ENCODE measurements around the gene NDUFB2.
"Not testable (repeated sequence)": the region's sequence is repeated elsewhere in the genome, so short reads cannot be mapped to it uniquely, and the experiment has no call there.

Gene NDUFB2

GRCh38 chr7:140691376-140692045, 5.0 kb upstream of the NDUFB2 start:
- no peaks in the 10 kb centered on the region for H3K36me3 ChIP-seq (ENCODE audit: control insufficient read depth, insufficient read depth, low read length)

DNA sequence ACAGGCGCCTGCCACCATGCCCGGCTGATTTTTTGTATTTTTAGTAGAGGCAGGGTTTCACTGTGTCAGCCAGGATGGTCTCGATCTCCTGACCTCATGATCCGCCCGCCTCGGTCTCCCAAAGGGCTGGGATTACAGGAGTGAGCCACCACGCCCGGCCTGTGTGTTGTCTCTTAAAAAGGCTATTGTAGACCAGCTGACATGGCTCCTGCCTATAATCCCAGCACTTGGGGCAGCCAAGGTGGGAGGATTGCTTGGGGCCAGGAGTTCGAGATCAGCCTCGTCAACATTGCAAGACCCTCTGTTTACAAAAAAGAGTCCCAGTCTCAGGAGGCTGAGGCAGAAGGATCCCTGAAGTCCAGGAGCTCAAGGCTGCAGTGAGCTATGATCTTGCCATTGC, 2.7 kb upstream of the NDUFB2 start:
- peaks cover 11% of the 10 kb centered on the region for H3K4me1 ChIP-seq
- not testable (repeated sequence) for H3K27me3 ChIP-seq (ENCODE audit: control insufficient read depth, insufficient read depth, low read length); H3K9ac ChIP-seq; H3K9me3 ChIP-seq (ENCODE audit: control insufficient read depth, low read length); H2AFZ ChIP-seq; H3K4me2 ChIP-seq (ENCODE audit: low read length); H3K27ac ChIP-seq; H3K36me3 ChIP-seq (ENCODE audit: control insufficient read depth, insufficient read depth, low read length); H3K4me3 ChIP-seq (ENCODE audit: low read depth, low read length)
- peaks cover 16% of the 10 kb centered on the region for H3K79me2 ChIP-seq

More at GRCh38 chr7:140691376-140692045, 5.0 kb upstream of the NDUFB2 start:
- Histone ChIP-seq H3K27ac (no peak overlapping the region), H3K4me2 (ENCODE audit: low read length) (no peak overlapping the region), H3K9me3 (ENCODE audit: control insufficient read depth, low read length) (no peaks in the 10 kb centered on the region), H3K4me3 (ENCODE audit: low read depth, low read length) (no peak overlapping the region), H3K4me1 (peaks cover 5% of the 10 kb centered on the region), H3K9ac (no peak overlapping the region), H2AFZ (no peak overlapping the region), H3K79me2 (no peaks in the 10 kb centered on the region), H3K27me3 (ENCODE audit: control insufficient read depth, insufficient read depth, low read length) (no peaks in the 10 kb centered on the region)
- TF ChIP-seq, protein P1, sequence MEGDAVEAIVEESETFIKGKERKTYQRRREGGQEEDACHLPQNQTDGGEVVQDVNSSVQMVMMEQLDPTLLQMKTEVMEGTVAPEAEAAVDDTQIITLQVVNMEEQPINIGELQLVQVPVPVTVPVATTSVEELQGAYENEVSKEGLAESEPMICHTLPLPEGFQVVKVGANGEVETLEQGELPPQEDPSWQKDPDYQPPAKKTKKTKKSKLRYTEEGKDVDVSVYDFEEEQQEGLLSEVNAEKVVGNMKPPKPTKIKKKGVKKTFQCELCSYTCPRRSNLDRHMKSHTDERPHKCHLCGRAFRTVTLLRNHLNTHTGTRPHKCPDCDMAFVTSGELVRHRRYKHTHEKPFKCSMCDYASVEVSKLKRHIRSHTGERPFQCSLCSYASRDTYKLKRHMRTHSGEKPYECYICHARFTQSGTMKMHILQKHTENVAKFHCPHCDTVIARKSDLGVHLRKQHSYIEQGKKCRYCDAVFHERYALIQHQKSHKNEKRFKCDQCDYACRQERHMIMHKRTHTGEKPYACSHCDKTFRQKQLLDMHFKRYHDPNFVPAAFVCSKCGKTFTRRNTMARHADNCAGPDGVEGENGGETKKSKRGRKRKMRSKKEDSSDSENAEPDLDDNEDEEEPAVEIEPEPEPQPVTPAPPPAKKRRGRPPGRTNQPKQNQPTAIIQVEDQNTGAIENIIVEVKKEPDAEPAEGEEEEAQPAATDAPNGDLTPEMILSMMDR (IDR thresholded peaks at IDR 0.05), result no peak

DNA sequence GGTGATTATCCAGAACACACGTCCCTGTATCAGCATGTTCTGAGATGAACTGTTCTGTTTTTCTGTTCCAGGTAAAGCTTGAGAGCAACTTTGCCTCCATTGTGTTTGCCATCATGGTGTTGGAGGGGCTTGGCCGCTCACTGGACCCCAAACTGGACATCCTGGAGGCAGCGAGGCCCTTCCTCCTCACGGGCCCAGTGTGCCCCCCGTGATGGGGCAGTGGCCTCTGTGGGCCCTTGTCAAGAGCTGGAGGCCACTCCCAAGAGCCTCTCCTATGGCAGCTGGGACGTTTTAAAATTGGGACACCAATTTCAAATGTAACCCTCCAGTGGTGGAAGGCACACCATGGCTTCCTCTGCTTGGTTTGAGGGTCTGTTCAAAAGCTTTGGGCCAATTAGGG, 1.9 kb upstream of the NDUFB2 start:
- no peak overlapping the region for H3K27ac ChIP-seq
- no peaks in the 10 kb centered on the region for H3K9me3 ChIP-seq (ENCODE audit: control insufficient read depth, low read length)
- H3K4me3 ChIP-seq (ENCODE audit: low read depth, low read length), result no peak overlapping the region

GRCh38 chr7:140695381-140695780, 1.1 kb upstream of the NDUFB2 start:
- Histone ChIP-seq H3K9ac (no peak overlapping the region), H3K9me3 (ENCODE audit: control insufficient read depth, low read length) (no peaks in the 10 kb centered on the region), H3K27me3 (ENCODE audit: control insufficient read depth, insufficient read depth, low read length) (no peaks in the 10 kb centered on the region), H3K4me3 (ENCODE audit: low read depth, low read length) (no peak overlapping the region), H2AFZ (no peak overlapping the region), H3K79me2 (peaks cover 26% of the 10 kb centered on the region), H3K36me3 (ENCODE audit: control insufficient read depth, insufficient read depth, low read length) (no peaks in the 10 kb centered on the region), H3K4me1 (peaks cover 11% of the 10 kb centered on the region), H3K4me2 (ENCODE audit: low read length) (no peak overlapping the region), H3K27ac (no peak overlapping the region)
- TF ChIP-seq, protein P1 (IDR thresholded peaks at IDR 0.05), result no peak

More for the DNA sequence above, 1.9 kb upstream of the NDUFB2 start:
- Histone ChIP-seq H3K4me2 (ENCODE audit: low read length) (no peak overlapping the region), H3K27me3 (ENCODE audit: control insufficient read depth, insufficient read depth, low read length) (no peaks in the 10 kb centered on the region), H3K79me2 (peaks cover 21% of the 10 kb centered on the region), H3K4me1 (peaks cover 11% of the 10 kb centered on the region), H3K36me3 (ENCODE audit: control insufficient read depth, insufficient read depth, low read length) (no peaks in the 10 kb centered on the region), H3K9ac (no peak overlapping the region), H2AFZ (no peak overlapping the region)
- TF ChIP-seq, protein P1 (IDR thresholded peaks at IDR 0.05), result no peak

- Histone ChIP-seq H3K9me3 (ENCODE audit: control insufficient read depth, low read length) (no peaks in the 10 kb centered on the region), H3K79me2 (peaks cover 26% of the 10 kb centered on the region), H3K27ac (peak overlapping the region; percentile 91), H3K27me3 (ENCODE audit: control insufficient read depth, insufficient read depth, low read length) (no peaks in the 10 kb centered on the region), H3K9ac (peak overlapping the region; percentile 51), H2AFZ (peak overlapping the region; percentile 87), H3K36me3 (ENCODE audit: control insufficient read depth, insufficient read depth, low read length) (no peaks in the 10 kb centered on the region), H3K4me2 (ENCODE audit: low read length) (peak overlapping the region; percentile 81), H3K4me1 (peaks cover 11% of the 10 kb centered on the region), H3K4me3 (ENCODE audit: low read depth, low read length) (peak overlapping the region; percentile 86)
- TF ChIP-seq, protein P1 (IDR thresholded peaks at IDR 0.05), result no peak
Measured at GRCh38 chr7:140696024-140696679, 356 bp upstream of the NDUFB2 start.

All from parathyroid adenoma (tissue), 2 donors.